K562 (cell line): Measurements from ENCODE around the gene ARL6IP1. TPM values are rescaled to one million over a fixed set of nuclear protein-coding genes. Genes with fewer than 3 reads are reported as not detected.
A peak's percentile ranks its signal among the peaks of the same experiment; 100 is the strongest.

Source experiments
- ARID3B ChIP-seq: fragments of 250-450 bp; sonication (Bioruptor Pico); IDR thresholded peaks from 2 replicates; pipeline ENCODE4 v1.4.0; 2020; ENCODE audit warnings: borderline replicate concordance
- GMEB1 ChIP-seq: fragments of 250-450 bp; sonication (Bioruptor Pico); IDR thresholded peaks from 2 replicates; pipeline ENCODE4 v1.4.0; 2020; ENCODE audit warnings: mild to moderate bottlenecking
- HIVEP1 ChIP-seq: fragments of 250-450 bp; sonication (Bioruptor Pico); IDR thresholded peaks from 2 replicates; pipeline ENCODE4 v1.4.0; 2020; ENCODE audit warnings: mild to moderate bottlenecking
- JUND ChIP-seq, 2 experiments: IDR thresholded peaks; 2 replicates in 1 of 2; 3 replicates in 1 of 2; pipeline ENCODE4 v1.6.1; 2011; ENCODE audit warnings: borderline replicate concordance in 2 of 2, low read depth in 2 of 2, low read length in 2 of 2, improper control_type of control experiment in 1 of 2, missing biosample characterization in 1 of 2, missing genetic modification characterization in 1 of 2, missing genetic modification reagents in 1 of 2
- MYC ChIP-seq, 2 experiments: fragments of 250-450 bp in 1 of 2; sonication (Bioruptor Pico) in 1 of 2; IDR thresholded peaks; 2 replicates each; pipeline versions ENCODE4 v1.5.1 to v1.6.1; 2012 to 2021; ENCODE audit warnings: low read depth in 2 of 2, borderline replicate concordance in 1 of 2, improper control_type of control experiment in 1 of 2, low read length in 1 of 2, mild to moderate bottlenecking in 1 of 2, moderate library complexity in 1 of 2
- NRF1 ChIP-seq, 2 experiments: fragments of 450-650 bp; IDR thresholded peaks in 1 of 2; conservative IDR thresholded peaks in 1 of 2; 2 replicates each; pipeline ENCODE4 v1.6.1; 2014; ENCODE audit warnings: mild to moderate bottlenecking in 2 of 2
- PHF20 ChIP-seq: fragments of 450-650 bp; IDR thresholded peaks from 2 replicates; pipeline ENCODE4 v1.6.1; 2018; ENCODE audit not compliant: partially characterized antibody
- POLR2A ChIP-seq: fragments of 450-650 bp; conservative IDR thresholded peaks from 2 replicates; pipeline ENCODE4 v1.6.1; 2016
- RUNX1 ChIP-seq: sonication (generic); IDR thresholded peaks from 2 replicates; pipeline ENCODE4 v1.6.1; 2016; ENCODE audit warnings: antibody characterized with exemption, low read depth
- STAT6 ChIP-seq: sonication (generic); formaldehyde crosslinking; IDR thresholded peaks from 2 replicates; pipeline ENCODE4 v1.8.1; 2023; ENCODE audit warnings: mild to moderate bottlenecking, missing genetic modification reagents
- TEAD2 ChIP-seq: fragments of 450-650 bp; IDR thresholded peaks from 2 replicates; pipeline ENCODE4 v1.6.1; 2016; ENCODE audit warnings: missing genetic modification characterization, control low read depth, missing compliant biosample characterization
- THAP7 ChIP-seq: fragments of 250-450 bp; sonication (Bioruptor Pico); IDR thresholded peaks from 2 replicates; pipeline ENCODE4 v1.5.0; 2021
- U2AF2 ChIP-seq: fragments of 200-400 bp; formaldehyde crosslinking; optimal IDR thresholded peaks from 2 replicates; pipeline ENCODE3; 2017; ENCODE audit warnings: low read depth, mild to moderate bottlenecking, low read length
- ZNF124 ChIP-seq: sonication (generic); formaldehyde crosslinking; IDR thresholded peaks from 2 replicates; pipeline ENCODE4 v1.8.1; 2022; ENCODE audit warnings: missing genetic modification reagents
- ZNF431 ChIP-seq: sonication (generic); formaldehyde crosslinking; IDR thresholded peaks from 2 replicates; pipeline ENCODE4 v1.8.0; 2022; ENCODE audit warnings: mild to moderate bottlenecking, missing genetic modification reagents
- ZNF584 ChIP-seq: fragments of 200-800 bp; sonication (Bioruptor generic); IDR thresholded peaks from 2 replicates; pipeline ENCODE4 v1.6.1; 2016; ENCODE audit warnings: low read depth, mild to moderate bottlenecking, missing genetic modification characterization, missing compliant biosample characterization
- polyA plus RNA-seq, 8 experiments: library from polyadenylated mRNA; depleted of rRNA in 4 of 8; stranded (reverse) in 5 of 8; unstranded in 3 of 8; fragments of >200 nt; fragmentation: Nextera tagmentation in 2 of 8; fragmentation: Illumina TruSeq in 1 of 8; extraction: Ambion mirVana in 2 of 8; extraction: Trizol in 1 of 8; gene quantifications; 2 replicates each; pipeline versions ENCODE4 v1.2.1 to v1.2.3, GENCODE V29; 2011 to 2014; ENCODE audit warnings: inconsistent platforms in 1 of 8, missing spikeins in 1 of 8
- total RNA-seq, 7 experiments: library from RNA; depleted of rRNA in 6 of 7; stranded (reverse); fragments of >200 nt in 6 of 7; fragmentation: Illumina TruSeq in 2 of 7; extraction: Trizol in 2 of 7; gene quantifications; 2 replicates each; pipeline versions ENCODE4 v1.2.1 to v1.2.3, GENCODE V29; 2011 to 2021; ENCODE audit warnings: low replicate concordance in 1 of 7
- TF ChIP-seq, protein P1 (sequence below), 2 experiments: fragments of 200-800 bp in 1 of 2; sonication (Bioruptor generic) in 1 of 2; sonication (generic) in 1 of 2; formaldehyde crosslinking in 1 of 2; IDR thresholded peaks in 1 of 2; conservative IDR thresholded peaks in 1 of 2; 2 replicates each; pipeline versions ENCODE4 v1.5.0 to v1.6.1; 2016 to 2020; ENCODE audit warnings: missing compliant biosample characterization in 1 of 2, missing genetic modification characterization in 1 of 2, missing genetic modification reagents in 1 of 2

ARL6IP1 gene
- total and polyA plus RNA-seq, 9 of the 15 experiments (the other 6 are each of a cell fraction or from before 2014, with no cell fraction given) = 102 to 391 (median 162) TPM

DNA sequence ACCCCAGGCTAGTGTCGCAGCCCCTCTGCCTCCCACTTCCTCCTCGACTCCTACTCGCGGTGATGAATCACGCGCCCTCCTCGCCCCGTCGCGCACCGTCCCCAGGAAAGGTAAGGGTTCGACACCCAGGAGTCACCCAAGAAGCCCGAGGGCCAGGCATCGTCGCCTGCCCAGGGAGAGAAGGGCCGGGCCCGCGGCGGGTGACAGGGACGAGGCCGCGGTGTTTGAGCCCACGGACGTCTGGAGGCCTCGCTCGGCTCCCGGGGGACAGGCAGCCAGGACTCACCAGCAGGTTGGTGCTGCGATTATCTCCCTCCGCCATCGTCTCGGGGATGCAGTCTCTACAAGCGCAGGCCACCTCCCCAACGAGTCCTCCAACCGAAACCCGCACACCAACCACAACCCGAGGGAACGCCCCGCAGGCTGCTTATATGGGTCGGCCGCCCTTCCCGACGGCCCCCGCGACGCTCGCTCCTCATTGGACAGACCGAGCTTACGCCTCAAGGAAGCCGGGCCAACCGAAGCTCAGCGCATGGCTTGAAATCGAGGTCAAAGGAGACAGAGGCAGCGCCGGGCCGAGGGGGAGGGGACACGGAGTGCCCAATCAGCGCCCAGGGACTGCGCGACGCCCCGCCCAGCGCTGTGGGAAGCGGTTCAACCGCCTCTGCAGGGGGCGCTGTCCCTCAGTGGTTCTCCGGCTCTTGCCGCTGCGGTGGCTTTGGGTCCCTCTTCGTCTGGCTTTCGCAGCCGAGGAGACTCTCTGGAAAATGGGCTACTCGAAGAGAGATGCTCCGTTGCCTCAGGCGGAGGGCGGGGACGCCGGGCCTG is at the start of gene ARL6IP1 (continued):
- TF ChIP-seq ZNF431 (CRISPR knock-in tag) (0 out of 2 replicates have a peak, but pooled peaks have one; percentile 54), GMEB1 (no peak), ARID3B (CRISPR knock-in tag) (no peak), NRF1 (conservative IDR thresholded peaks at IDR 0.05 in 1 of 2, IDR thresholded peaks at IDR 0.05 in 1 of 2) (peak; percentile 85 to 88), HIVEP1 (CRISPR knock-in tag) (no peak), STAT6 (CRISPR knock-in tag) (no peak), MYC (IDR thresholded peaks at IDR 0.05; ENCODE audit: low read depth, low read length) (peak; percentile 77), MYC (CRISPR knock-in tag; IDR thresholded peaks at IDR 0.05; ENCODE audit: borderline replicate concordance, low read depth) (0 out of 2 replicates have a peak, but pooled peaks have one; percentile 20), ZNF124 (CRISPR knock-in tag) (no peak), THAP7 (CRISPR knock-in tag) (0 out of 2 replicates have a peak, but pooled peaks have one; percentile 22), ZNF584 (CRISPR knock-in tag) (no peak), U2AF2 (no peak), TEAD2 (tag) (no peak), POLR2A (peak; percentile 99), PHF20 (peak; percentile 47), JUND (IDR thresholded peaks at IDR 0.05; ENCODE audit: borderline replicate concordance, low read depth, low read length) (no peak), JUND (tag; IDR thresholded peaks at IDR 0.05; ENCODE audit: borderline replicate concordance, low read depth, low read length) (peak; percentile 51; the same call in 1 of the 3 replicates), RUNX1 (no peak)
- TF ChIP-seq, protein P1, sequence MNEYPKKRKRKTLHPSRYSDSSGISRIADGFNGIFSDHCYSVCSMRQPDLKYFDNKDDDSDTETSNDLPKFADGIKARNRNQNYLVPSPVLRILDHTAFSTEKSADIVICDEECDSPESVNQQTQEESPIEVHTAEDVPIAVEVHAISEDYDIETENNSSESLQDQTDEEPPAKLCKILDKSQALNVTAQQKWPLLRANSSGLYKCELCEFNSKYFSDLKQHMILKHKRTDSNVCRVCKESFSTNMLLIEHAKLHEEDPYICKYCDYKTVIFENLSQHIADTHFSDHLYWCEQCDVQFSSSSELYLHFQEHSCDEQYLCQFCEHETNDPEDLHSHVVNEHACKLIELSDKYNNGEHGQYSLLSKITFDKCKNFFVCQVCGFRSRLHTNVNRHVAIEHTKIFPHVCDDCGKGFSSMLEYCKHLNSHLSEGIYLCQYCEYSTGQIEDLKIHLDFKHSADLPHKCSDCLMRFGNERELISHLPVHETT (CRISPR knock-in tag; conservative IDR thresholded peaks at IDR 0.05 in 1 of 2, IDR thresholded peaks at IDR 0.05 in 1 of 2) = no peak; a peak in 1 of 4 replicates
